ENCODE data around the gene KIF2A. TPM values are rescaled to one million over a fixed set of nuclear protein-coding genes. Genes with fewer than 3 reads are reported as not detected.

KIF2A gene
- total and polyA plus RNA-seq, 2 of the 13 experiments (the other 11 are each of a cell fraction or from before 2014, with no cell fraction given) = 8.5 to 19.2 TPM

- TF ChIP-seq TRIM22 (IDR thresholded peaks at IDR 0.05) = no peak
- peak; percentile 81 for TF ChIP-seq POLR2AphosphoS5 (IDR thresholded peaks at IDR 0.05; ENCODE audit: low read depth, low read length)
- TF ChIP-seq KDM5A (IDR thresholded peaks at IDR 0.05; ENCODE audit: borderline replicate concordance, low read length) = peak; percentile 99
- TF ChIP-seq ZNF451 (CRISPR knock-in tag; IDR thresholded peaks at IDR 0.05) = peak; percentile 77; the same call in 1 of the 2 replicates
- no peak for TF ChIP-seq ZNF562 (CRISPR knock-in tag; IDR thresholded peaks at IDR 0.05; ENCODE audit: borderline replicate concordance)
- TF ChIP-seq MBNL3 (CRISPR knock-in tag; conservative IDR thresholded peaks at IDR 0.05) = no peak
- peak; percentile 86 for TF ChIP-seq TAF1 (CRISPR knock-in tag; IDR thresholded peaks at IDR 0.05)
- TF ChIP-seq ARID2 (CRISPR knock-in tag; IDR thresholded peaks at IDR 0.05; ENCODE audit: borderline replicate concordance) = peak; percentile 69; the same call in 1 of the 2 replicates
- peak; percentile 56; the same call in 1 of the 2 replicates for TF ChIP-seq NR2C2 (CRISPR knock-in tag; IDR thresholded peaks at IDR 0.05; ENCODE audit: borderline replicate concordance)
- no peak for TF ChIP-seq PAWR (CRISPR knock-in tag; IDR thresholded peaks at IDR 0.05; ENCODE audit: borderline replicate concordance)
- no peak; the same call in 1 of the 2 replicates for TF ChIP-seq CEBPG (CRISPR knock-in tag; IDR thresholded peaks at IDR 0.05)
- TF ChIP-seq POGZ (CRISPR knock-in tag; IDR thresholded peaks at IDR 0.05) = peak; percentile 100
- 0 out of 2 replicates have a peak, but pooled peaks have one; percentile 14 for TF ChIP-seq E2F2 (CRISPR knock-in tag; IDR thresholded peaks at IDR 0.05; ENCODE audit: borderline replicate concordance)
- peak; percentile 64; the same call in 1 of the 2 replicates for TF ChIP-seq MTA1 (CRISPR knock-in tag; IDR thresholded peaks at IDR 0.05; ENCODE audit: borderline replicate concordance)
- no peak for TF ChIP-seq ATF7 (IDR thresholded peaks at IDR 0.05)
- no peak for TF ChIP-seq ATF7 (CRISPR knock-in tag; IDR thresholded peaks at IDR 0.05)
- no peak; a peak in 1 of 4 replicates for TF ChIP-seq EP300 (IDR thresholded peaks at IDR 0.05; ENCODE audit: low read depth in 2 of 2, low read length in 2 of 2)
- no peak for TF ChIP-seq EP300 (CRISPR knock-in tag; IDR thresholded peaks at IDR 0.05; ENCODE audit: borderline replicate concordance)
- no peak for TF ChIP-seq ZNF512 (CRISPR knock-in tag; IDR thresholded peaks at IDR 0.05)
- TF ChIP-seq ISL2 (CRISPR knock-in tag; IDR thresholded peaks at IDR 0.05) = peak; percentile 52; the same call in 1 of the 2 replicates
- TF ChIP-seq ZBTB1 (CRISPR knock-in tag; IDR thresholded peaks at IDR 0.05; ENCODE audit: borderline replicate concordance) = no peak
- TF ChIP-seq PAXIP1 (CRISPR knock-in tag; conservative IDR thresholded peaks at IDR 0.05) = 0 out of 2 replicates have a peak, but pooled peaks have one; percentile 29
- TF ChIP-seq GATAD2A (CRISPR knock-in tag; IDR thresholded peaks at IDR 0.05) = peak; percentile 26; the same call in 1 of the 2 replicates
These were observed 106.7 kb downstream of the KIF2A start, which contains the start of gene IPO11 (continued) for GRCh38 chr5:62412549-62413329.
